Stimulated activated CD8-positive, alpha-beta memory T cell treated with anti-CD3 and anti-CD28 coated beads, Interleukin-12 subunit alpha, Interleukin-12 subunit beta, amount 100 ng/mL, for 24 hours (primary cell): ENCODE measurements around the gene ABLIM2.
"Not testable (repeated sequence)": the region's sequence is repeated elsewhere in the genome, so short reads cannot be mapped to it uniquely, and the experiment has no call there.

ENCODE experiments used
- DNase-seq: peaks from one replicate; pipeline ENCODE4 v3.0.0-alpha.2; 2020; ENCODE audit errors: extremely low read depth

ABLIM2 gene

DNA sequence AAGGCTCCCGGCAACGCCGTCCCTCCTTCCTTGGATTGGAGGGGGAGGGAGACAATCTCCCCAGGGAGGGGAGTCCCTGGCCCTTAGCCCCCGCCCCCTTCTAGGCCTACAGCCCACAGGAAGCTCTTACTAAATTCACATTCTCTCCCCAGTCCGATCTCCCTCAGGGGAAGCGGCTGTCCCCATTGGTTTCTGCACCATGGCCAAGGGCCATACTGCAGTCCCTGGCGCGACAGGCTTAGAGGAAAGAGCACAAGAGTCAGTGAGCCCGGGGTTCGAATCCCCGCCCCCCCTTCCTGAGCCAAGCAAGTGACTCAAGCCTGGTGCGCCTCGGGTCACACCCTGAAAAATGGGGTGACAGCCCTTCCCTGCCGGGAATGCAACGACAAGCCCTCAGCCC is 1.1 kb downstream of the ABLIM2 start:
- no peak for DNase-seq

DNA sequence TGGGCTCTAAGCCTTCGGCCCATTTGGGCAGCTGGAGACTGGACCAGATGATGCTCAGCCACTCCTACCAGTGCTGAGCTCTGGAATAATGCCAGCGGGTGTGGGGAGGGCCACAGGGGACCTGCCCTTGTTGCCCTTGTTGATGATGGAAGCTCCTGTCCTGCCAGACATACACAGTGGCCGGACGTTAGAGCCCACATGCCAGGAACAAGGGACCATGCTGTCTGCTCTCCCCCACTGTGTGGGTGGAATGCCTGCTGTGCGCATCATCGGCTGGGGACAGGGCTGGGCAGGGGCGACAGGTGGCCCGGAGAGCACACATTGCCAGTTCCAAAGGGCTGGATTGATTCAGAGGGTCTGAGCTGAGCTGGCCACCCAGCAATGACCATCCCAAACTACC is 2.0 kb downstream of the ABLIM2 start:
- no peak for DNase-seq

DNA sequence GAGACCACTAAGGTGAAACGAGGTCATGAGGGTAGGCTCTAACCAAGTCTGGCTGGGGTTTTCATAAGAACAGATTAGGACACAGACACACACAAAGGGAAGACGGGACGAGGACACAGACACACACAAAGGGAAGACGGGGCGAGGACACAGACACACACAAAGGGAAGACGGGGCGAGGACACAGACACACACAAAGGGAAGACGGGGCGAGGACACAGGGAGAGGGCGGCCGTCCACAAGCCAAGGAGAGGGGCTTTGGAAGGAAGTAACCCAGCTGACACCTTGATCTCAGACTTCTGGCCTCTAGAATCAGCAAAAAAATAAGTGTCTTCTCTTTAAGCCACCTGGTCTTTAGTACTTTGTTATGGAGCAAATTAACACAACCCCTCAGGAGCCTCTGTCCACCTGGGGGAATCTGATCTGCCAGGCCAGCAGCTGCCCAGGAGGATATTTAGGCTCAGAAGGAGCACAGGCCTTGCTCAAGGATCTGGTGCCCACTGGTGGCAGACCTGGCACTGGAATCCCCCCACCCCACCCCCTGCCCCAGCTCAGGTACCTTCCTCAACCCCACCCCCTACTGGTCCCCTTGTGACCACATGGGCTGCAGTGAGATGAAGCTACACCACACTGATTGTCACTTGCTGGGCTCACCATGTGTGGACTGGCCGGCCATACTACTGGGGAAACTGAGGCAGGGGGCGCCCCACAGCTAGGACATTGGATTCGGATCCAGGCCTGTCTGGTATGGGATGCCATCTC is 2.8 kb downstream of the ABLIM2 start:
- no peak for DNase-seq

DNA sequence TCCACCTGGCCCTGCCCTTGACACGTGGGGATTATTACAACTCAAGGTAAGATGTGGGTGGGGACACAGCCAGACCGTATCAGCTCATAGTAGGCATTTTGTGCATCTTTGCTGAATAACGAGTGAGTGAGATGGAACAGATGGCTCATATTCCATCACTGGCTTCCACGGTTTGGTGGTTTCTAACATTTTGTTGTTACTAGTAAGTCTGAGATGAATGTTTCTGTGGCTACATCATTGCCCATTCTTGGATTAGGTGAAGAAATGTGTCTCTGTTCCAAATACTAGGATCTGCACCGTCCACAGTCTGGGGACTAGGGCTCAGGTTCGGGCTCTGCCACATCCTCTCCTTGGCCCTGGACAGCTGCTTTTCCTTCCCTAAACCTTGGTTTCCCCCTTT is 3.6 kb downstream of the ABLIM2 start:
- no peak for DNase-seq

DNA sequence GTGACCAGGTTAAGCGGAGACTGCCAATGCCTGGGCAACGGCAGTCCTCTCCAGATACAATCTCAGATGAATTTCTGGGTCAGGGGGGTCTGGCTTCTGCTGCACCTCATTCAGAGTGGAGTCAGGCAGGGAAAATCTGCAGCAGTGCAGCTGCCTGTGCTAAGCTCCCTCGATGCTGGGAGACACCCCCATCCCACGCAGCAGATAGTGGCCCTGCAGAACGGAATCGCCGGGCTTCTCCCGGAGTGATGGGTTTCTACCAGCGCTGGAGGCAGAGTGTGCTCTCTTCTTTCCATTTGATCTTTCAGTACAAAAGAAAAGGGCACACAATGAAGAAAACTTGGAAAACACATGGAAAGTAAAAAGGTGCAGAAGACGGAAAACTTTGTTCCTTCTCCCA is 5.2 kb downstream of the ABLIM2 start:
- no peak for DNase-seq

DNA sequence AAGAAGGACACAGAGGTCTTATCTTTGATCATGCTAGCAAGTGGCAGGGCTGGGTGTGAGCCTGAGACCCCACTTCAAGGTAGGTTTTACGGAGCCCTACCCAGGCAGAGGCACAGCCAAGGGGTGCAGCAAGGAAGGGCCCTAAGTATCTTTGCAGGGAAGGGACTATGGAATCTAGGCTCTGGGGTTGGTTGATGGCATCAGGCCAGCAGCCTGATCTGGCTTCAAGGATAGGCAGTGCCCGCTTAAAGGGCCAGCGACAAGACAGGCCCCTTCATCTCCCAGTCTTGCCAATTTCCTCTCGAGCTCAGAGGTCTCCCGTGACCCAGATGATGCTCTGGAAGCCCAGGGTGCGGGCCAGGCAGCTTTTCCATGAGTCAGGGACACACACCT is 5.8 kb downstream of the ABLIM2 start:
- no peak for DNase-seq

DNA sequence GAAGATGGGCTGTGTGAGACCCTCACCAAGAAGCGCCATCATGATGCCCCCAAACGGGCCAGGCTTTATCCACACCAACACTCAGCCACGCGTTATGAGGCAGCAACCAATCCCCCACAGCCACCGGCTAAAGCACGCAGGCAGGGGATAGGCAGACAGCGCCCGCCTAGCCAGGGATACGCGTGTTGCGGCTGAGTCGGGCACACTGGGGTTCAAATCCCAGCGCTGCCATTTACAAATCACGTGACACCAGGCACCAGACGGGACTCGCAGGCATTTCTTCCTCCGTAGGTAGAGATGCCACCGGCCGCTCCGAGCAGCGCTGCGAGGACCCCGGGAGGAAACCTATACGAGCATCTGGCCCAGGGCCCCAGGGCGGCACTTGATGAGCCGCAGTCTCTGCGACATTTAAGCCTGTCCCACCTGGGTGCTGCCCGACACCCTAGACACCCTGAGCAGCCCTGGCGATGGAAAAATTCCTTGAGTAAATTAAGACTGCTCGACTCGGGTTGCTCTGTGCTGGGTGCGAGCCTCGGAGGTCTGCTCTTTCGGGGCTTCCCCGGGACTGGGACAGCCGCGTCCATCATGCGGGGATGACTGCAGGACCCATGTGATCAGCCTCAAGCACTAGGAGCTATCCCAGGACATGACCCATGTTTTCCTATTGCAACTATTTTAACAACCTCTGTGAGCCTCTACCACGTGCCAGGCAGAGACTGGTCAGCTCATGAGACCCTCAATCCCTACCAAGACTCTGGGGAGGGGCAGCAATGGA is 6.3 kb downstream of the ABLIM2 start:
- no peak for DNase-seq

DNA sequence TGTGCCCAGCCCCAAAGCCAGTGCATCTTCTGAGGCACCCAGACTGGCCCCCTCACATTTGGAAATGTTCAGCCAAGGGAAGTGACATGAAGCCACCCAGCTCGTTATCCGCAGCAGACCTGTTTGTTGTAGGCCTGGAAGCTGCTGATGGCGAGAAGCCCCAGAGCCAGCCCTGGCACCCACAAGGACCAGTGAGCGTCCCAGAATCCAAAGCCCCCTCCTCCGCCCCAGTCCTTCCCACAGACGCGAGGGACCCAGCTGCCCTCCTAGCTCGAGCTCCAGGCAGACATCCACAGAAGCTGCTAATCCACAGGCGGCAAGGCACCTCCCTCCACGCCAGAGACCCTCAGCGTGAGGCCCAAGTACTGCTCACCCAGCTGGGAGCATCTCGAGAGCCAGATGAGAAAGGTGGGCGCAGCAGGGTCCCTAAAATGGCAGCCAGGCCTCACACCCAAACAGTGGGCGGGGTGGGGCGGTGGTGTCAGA is 7.4 kb downstream of the ABLIM2 start:
- no peak for DNase-seq

DNA sequence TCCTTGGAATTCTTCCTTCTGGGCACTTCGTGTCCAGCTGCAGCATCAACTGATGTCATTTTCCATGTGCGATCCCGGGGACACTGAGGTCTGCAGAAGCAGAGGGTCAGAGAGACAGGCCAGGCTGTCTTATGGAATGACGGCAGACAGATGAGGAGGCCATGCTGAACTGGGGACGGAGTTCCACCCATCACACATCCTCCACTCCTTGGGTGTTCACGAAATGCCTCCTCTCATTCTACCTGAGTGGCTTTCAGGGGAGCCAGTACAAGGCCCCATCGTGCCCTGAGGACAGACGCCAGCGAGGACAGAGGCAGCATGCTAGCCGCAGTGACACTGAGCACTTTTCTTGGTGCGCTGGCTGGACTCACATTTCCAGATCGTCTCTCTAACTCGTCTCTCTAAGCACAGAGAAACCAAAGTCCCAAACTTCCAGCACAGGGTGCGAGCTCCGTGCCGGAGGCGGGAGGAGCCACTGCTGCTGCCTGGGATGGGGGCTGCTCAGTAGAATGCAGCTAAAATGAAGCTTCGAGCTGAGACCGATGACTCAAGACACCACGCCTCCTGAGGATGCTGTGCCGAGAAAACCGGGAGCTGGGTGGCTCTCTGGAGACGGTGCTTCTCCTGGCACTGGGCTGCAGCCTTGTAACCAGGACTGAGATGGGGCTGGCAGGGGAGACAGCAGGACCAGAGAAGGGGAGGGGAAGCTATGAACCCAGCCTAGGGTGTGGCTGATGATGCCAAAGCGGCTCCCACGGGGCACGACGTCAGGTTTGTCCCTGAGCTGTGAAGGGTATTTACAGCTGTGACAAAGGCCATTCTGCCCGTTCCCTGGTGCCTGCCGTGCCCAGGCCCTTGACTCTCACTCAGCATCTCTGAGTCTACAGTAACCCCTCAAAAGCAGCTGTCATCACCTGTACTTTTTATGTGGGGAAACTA is 8.2 kb downstream of the ABLIM2 start:
- no peak for DNase-seq

DNA sequence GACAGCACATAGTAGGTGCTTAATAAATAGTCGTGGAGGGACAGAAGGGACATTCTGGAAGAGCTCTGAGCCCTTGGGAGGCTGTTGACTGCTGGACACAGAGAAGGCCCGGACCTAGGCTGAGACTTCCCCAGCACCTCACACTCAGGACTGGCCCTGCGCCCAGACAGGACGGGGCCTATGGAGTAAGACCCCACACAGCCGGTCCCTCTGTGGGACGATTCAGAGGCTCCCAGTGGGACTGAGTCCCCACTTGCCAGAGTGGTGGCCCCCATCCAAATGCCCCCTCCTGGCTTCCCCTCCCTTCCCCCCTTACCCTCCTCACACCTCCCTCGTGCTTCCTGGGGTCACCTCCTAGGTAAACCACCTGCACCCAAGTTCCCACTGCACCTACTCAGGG is 8.9 kb downstream of the ABLIM2 start:
- DNase-seq, result no peak

DNA sequence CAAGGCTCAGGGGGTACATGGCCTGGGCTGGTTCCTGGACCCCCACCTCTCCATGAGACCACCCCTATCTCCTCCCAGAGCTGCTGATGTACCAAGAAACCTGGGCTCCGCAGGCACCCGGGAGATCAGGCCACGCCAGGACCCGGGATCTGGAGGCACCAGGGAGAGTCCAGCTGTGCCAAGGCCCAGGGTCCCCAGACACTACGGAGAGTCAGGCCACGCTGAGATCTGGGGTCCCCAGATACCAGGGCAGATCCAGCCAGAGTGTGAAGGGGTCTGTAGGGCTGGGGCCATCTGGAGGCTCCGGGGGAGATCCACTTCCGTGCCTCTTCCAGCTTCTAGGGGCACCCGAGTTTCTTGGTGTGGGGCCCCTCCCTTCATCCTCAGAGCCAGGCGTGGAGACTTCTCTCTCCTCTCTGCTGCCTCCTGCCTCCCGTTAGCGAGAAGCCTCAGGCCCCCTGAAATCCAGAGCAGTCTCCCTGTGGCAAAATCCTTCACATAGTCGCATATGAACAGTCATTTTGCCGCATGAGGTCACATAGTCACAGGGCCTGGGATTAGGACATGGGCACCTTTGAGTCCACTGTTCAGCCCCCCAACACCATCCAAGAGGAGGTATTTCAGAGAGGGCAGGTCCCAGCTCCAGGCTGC is 9.7 kb downstream of the ABLIM2 start:
- DNase-seq, result no peak

DNA sequence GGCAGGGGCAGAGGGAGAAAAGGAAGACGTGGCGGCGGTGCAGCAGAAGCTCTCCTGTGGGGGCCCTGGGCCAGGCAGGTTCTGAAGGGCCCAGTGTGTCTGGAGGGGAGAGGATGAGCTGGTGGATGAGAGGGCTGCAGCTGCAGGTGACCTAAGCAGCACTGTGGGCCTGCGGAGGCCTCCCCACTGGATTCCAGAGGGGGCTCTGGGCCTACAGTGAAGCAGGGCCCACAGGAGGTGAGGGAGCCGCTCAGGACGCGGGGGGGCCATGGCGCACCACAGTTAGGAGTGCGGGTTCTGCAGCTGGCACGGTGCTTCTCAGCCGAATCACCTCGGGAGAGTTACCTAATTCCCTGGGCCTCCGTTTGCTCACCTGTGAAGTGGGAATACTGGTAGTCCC is 10.5 kb downstream of the ABLIM2 start:
- no peak for DNase-seq

DNA sequence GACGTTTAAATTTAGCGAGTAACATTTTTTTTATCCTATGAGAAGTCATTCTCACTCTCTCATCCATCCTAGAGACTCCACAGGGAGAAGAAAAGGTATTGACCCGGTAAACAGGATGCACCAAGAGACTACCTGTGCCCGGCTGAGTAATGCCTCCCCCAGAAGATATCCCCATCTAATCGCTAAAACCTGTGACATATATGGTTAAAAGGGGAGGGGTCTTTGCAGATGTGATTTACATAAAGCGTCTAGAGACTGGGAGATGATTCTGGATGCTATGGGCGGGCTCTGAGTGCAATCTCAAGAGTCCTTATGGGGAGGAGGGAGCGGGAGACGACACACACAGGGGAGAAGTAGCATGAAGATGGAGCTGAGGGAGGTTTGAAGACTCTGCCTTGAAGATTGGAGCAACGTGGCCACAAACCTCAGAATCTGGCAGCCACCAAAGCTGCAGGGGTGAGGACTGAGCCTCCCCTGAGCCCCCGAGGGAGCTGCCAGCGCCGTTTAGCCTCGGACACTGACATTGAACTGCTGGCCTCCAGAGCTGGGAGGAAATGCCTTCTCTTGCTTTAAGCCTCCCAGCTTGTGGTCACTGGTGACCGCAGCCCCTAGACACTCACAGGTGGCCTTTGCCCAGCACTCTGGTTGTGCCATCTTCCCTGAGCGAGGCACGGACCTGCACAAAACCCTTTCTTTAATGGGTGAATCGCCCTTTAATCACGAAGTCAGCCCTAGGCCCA is 11.2 kb downstream of the ABLIM2 start:
- no peak for DNase-seq

DNA sequence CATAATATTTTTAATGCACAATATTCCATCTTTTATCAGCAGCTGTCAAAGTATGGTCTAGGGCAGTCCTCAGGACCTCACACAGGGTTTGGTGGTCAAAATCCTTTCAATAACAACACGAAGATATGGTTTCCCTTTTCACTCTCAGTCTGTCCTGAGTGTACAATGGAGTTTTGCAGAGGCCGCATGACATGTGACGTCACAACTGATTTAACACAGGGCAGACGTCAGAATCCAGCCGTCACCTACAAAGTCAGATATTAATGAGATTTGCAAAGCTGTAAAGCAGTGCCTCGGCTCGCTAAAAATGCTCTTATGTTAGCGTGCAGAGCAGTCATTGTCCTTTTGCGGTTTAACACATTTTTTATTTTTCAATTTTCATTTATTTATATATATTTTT is 12.5 kb downstream of the ABLIM2 start:
- DNase-seq, result no peak

DNA sequence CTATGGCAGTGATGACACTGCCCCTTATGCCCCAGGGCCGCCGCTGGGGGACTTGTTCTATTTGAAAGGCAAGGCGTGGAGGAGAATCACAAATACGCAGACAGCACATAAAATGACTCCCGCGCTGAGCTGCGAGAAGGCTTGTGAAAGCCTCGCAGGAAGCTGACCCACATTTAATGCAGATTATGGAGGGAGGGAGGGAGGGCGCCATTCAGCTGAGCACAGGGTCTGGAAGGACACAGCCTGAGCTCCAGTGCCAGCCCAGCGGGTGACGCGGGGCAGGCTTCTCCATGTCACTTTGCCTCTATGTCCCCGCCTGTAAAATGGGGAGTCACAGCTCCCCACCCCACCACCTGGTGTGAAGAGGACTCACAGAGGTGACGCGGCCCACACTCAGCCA is 14.3 kb downstream of the ABLIM2 start:
- DNase-seq, result no peak

DNA sequence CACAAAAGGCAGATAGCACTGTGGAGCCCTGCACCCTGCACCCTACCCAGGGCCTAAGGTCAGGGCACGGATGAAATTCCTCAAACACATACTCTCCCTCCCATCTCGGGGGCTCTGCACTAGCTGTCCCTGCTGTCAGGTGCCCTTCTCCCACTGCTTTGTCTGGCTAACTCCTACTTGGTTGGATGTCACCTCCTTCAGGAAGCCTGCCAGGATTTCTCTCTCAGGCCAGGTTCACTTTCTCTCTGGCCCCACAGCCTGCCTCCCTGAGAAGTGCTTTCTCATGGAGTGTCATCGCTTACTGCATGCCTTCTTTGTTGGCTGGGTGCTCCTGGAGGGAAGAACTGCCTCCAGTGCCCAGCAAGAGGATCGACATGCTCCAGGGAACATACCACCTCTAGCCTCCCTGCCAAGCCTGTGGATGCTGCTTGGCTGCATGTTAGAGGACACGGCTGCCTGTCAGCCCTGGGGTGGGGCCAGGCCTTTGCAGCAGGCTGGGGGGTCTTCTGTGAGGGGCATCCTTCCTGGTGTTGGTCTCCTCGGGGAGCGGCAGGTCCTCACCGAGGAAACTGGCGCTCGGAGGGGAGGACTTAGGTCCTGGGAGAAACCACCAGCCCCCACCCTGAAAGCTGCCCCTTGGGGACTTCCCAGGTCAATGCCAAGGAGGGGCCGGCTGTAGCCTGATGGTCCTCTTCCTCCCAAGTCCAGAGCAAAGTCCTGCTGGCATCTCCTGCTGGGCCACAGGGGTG is 15.0 kb downstream of the ABLIM2 start:
- DNase-seq, result no peak

DNA sequence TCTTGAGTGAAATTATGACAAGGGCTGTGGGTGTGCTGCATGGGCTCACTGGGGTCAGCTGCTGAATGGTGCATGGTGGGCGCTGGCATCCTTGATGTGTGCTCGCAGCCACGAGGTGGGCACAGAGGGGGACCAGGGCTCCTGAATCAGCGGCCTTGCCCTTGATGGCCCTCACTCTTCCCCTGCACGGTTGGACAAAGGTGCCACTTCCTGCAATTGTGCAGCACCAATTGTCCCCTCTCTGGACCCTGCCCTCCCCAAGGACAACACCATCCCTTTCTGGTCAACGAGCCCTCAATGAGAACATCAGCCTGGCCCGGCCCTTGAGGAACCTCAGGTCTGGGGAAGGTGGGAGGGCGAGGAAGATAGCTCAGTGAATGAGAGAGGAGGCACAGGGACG is 16.1 kb downstream of the ABLIM2 start:
- DNase-seq, result no peak

DNA sequence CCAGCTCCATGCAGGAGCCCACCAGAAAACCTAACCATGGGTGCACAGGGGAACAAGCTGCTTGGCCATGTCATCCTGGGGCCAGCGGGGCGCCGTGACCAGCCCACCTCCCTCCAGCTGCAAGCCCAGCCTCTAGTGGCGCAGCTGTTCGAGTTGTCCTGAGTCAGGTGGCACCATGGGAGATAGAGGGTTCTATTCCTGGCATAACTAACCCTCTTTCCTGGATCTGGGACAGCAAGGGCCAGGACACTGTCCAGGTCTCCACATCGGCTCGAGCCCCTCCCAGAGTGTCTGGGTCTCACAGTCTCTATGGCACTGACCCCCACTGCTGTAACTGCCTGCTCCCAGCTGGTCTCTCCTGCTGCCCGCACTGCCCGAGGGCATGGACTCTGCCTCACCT is 16.7 kb downstream of the ABLIM2 start:
- no peak for DNase-seq

DNA sequence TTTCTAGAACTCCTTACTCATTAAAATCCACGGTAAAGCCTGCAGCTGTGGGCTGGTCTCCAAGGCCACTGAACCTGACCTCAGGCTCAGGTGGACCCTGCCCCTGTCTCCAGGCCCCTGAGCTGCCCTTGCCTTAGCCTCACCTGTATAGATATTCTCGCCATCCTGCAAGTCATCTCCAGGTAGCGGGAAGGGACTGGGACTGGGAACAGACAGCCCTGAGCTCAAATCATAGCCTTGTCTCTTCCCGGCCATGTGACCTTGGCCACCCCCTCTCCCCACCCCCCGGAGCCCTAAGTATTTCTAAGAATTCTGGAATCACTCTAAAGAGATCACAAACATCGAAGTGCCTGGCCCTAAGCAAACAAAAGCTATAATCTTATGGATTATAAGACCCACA is 17.7 kb downstream of the ABLIM2 start:
- DNase-seq, result no peak

DNA sequence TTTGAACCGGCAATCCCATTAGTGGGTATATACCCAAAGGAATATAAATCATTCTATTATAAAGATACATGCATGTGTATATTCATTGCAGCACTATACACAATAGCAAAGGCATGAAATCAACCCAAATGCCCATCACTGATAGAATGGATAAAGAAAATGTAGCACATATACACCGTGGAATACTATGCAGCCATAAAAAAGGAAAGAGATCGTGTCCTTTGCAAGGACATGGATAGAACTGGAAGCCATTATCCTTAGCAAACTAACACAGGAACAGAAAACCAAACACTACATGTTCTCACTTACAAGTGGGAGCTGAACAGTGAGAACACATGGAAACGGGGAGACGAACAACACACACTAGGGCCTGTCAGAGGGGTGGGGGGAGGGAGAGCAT is 18.9 kb downstream of the ABLIM2 start:
- DNase-seq, result not testable (repeated sequence)
